ENCODE results near the gene ARAP3. TPM values are rescaled to one million over a fixed set of nuclear protein-coding genes. Genes with fewer than 3 reads are reported as not detected.

The ARAP3 gene
- total RNA-seq, 1 experiment from 2014 or later = 15.1 TPM

GRCh38 chr5:141647242-141647641, 34.8 kb downstream of the ARAP3 start:
- H3K9me2 ChIP-seq (ENCODE audit: insufficient read depth) = no peaks in the 10 kb centered on the region
- TF ChIP-seq ZBTB33 (IDR thresholded peaks at IDR 0.05; ENCODE audit: extremely low read depth, insufficient replicate concordance, low read length) (no peak), CEBPB (IDR thresholded peaks at IDR 0.05; ENCODE audit: low read depth) (no peak), MAX (IDR thresholded peaks at IDR 0.05) (no peak)
- no peaks in the 10 kb centered on the region for H3K27me3 ChIP-seq (ENCODE audit: insufficient read depth, low read length)
- DNase-seq (ENCODE audit: low read depth, low spot score) (no peak), ATAC-seq (no peak)
- BruUV-seq (replicated peaks) = no TSS peak
- no peak overlapping the region for H3K4me2 ChIP-seq (ENCODE audit: low read length)
- H3K9me3 ChIP-seq (ENCODE audit: control insufficient read depth in 1 of 2, insufficient read depth in 1 of 2, low read depth in 1 of 2, low read length in 2 of 2) = no peaks in the 10 kb centered on the region
- H3K36me3 ChIP-seq (ENCODE audit: control insufficient read depth in 1 of 2, insufficient read depth in 2 of 2, low read length in 2 of 2) = peaks cover 2 to 3% of the 10 kb centered on the region in 2 experiments; a peak in 2 of 4 replicates
- no peak overlapping the region for H3K9ac ChIP-seq (ENCODE audit: low read length)
- no peak overlapping the region for H2AFZ ChIP-seq (ENCODE audit: low read depth, low read length, poor library complexity, severe bottlenecking)
- RAD21 ChIA-PET (ENCODE audit: low non-redundant PET in 1 of 2, low total read pairs in 2 of 2, uncharacterized antibody in 2 of 2, unreplicated experiment in 2 of 2) = no interaction called here
- intact Hi-C loops (cut with micrococcal nuclease) = no loop called here
- H3K4me3 ChIP-seq (replicated peaks in 1 of 2; ENCODE audit: low read depth in 1 of 2, low read length in 2 of 2) = no peak overlapping the region
- H4K20me1 ChIP-seq (ENCODE audit: insufficient read depth) = no peaks in the 10 kb centered on the region
- H3K4me1 ChIP-seq (ENCODE audit: control insufficient read depth in 1 of 2, insufficient read depth in 2 of 2, low read length in 2 of 2) = peaks cover 0 to 22% of the 10 kb centered on the region in 2 experiments; a peak in 3 of 4 replicates
- POLR2A ChIA-PET = no interaction called here
- no peaks in the 10 kb centered on the region for H3K79me2 ChIP-seq (ENCODE audit: insufficient read depth, low read length)
- CTCF ChIA-PET = no interaction called here
- no peak overlapping the region for H3K27ac ChIP-seq (ENCODE audit: low read depth, low read length)

- H2AFZ ChIP-seq (ENCODE audit: low read depth, low read length, poor library complexity, severe bottlenecking) = no peak overlapping the region
- intact Hi-C loops (cut with micrococcal nuclease) = no loop called here
- CTCF ChIA-PET = no interaction called here
- POLR2A ChIA-PET = no interaction called here
- DNase-seq (ENCODE audit: low read depth, low spot score) = no peak
- H3K4me2 ChIP-seq (ENCODE audit: low read length) = no peak overlapping the region
- H3K9me2 ChIP-seq (ENCODE audit: insufficient read depth) = no peaks in the 10 kb centered on the region
- no peak overlapping the region for H3K4me3 ChIP-seq (replicated peaks in 1 of 2; ENCODE audit: low read depth in 1 of 2, low read length in 2 of 2)
- H3K27ac ChIP-seq (ENCODE audit: low read depth, low read length) = no peak overlapping the region
- no peak overlapping the region for H3K9ac ChIP-seq (ENCODE audit: low read length)
- RAD21 ChIA-PET (ENCODE audit: low non-redundant PET in 1 of 2, low total read pairs in 2 of 2, uncharacterized antibody in 2 of 2, unreplicated experiment in 2 of 2) = no interaction called here
- peaks cover 4 to 26% of the 10 kb centered on the region in 2 experiments for H3K4me1 ChIP-seq (ENCODE audit: control insufficient read depth in 1 of 2, insufficient read depth in 2 of 2, low read length in 2 of 2)
- no peaks in the 10 kb centered on the region for H3K27me3 ChIP-seq (ENCODE audit: insufficient read depth, low read length)
- no peaks in the 10 kb centered on the region for H3K79me2 ChIP-seq (ENCODE audit: insufficient read depth, low read length)
- no TSS peak for BruUV-seq (replicated peaks)
- ATAC-seq = no peak
- H4K20me1 ChIP-seq (ENCODE audit: insufficient read depth) = no peaks in the 10 kb centered on the region
- TF ChIP-seq ELF1 (IDR thresholded peaks at IDR 0.05; ENCODE audit: borderline replicate concordance, low read depth) = no peak
- TF ChIP-seq JUND (IDR thresholded peaks at IDR 0.05) = no peak
- no peak for TF ChIP-seq MAX (IDR thresholded peaks at IDR 0.05)
- no peak for TF ChIP-seq REST (IDR thresholded peaks at IDR 0.05; ENCODE audit: low read depth)
- H3K36me3 ChIP-seq (ENCODE audit: control insufficient read depth in 1 of 2, insufficient read depth in 2 of 2, low read length in 2 of 2) = peaks cover 2 to 3% of the 10 kb centered on the region in 2 experiments; a peak in 2 of 4 replicates
- H3K9me3 ChIP-seq (ENCODE audit: control insufficient read depth in 1 of 2, insufficient read depth in 1 of 2, low read depth in 1 of 2, low read length in 2 of 2) = no peaks in the 10 kb centered on the region
These were observed 36.0 kb downstream of the ARAP3 start for GRCh38 chr5:141646026-141646425.
